NCI-H2107 (cell line): ENCODE results near the gene UBAP1.
A peak's percentile ranks its signal among the peaks of the same experiment; 100 is the strongest.
"Not testable (repeated sequence)": the region's sequence is repeated elsewhere in the genome, so short reads cannot be mapped to it uniquely, and the experiment has no call there.

Experiments
- DNase-seq: peaks from one replicate; lab custom pipeline; 2025; lab: John Stamatoyannopoulos, UW

Gene UBAP1

DNA sequence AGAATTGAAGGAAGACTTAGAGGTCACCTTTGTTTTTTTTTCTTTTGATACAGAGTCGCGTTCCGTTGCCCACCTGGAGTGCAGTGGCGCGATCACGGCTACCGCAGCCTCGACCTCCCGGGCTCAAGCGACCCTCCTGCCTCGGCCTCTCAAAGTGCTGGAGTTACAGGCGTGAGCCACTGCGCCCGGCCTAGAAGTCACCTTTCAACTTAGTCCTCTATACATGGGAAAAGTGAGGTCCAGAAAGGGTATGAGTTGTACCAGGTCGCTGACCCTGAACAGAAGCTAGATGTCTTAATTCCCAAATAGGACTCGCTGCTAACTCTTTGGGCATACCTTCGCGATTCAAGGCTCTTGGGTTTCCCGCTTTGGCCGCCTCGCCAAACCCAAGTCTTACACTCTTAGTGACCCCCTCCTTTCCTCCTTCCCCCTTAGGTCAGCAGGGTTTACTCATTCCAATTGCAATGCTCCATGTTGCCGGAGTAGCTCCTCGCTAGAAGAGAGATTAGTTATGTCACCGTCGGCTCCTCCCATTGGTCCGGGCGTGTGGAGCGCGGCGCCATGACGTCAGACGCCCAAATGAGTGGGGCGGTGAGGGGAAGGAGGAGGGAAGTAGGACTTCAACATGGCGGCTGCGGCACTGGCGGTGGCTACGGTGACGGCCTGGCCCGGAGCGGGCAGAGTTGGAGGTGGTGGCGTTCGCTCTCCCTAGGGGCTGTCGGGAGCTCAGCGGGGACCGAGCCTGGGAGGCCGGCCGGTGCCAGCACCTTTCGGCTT is at the start of gene UBAP1:
TSS of gene UBAP1 (plus strand) at position 608 of the 777 bp plus-strand sequence. CDS start 41,872 bp downstream, outside the sequence.
- DNase-seq, result peak; percentile 90

DNA sequence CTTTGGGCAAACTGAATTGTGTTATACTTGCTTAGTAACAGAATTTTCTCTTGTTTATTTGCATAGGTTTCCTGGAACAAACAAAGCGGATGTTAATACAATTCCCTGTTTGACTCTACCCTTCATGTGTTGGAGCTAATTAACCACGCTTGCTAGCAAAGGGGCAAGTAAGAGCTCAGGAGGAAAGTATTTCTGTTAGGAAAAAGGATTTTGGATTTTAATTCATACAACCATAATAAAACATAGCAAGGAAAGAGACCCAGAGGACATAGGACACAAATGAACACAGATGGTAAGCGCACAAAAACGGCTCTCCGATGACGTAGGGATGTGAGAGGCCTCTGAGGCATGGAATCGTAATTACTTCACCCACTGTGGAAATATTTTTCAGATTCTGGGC is 47.3 kb upstream of the UBAP1 start:
- no peak for DNase-seq

DNA sequence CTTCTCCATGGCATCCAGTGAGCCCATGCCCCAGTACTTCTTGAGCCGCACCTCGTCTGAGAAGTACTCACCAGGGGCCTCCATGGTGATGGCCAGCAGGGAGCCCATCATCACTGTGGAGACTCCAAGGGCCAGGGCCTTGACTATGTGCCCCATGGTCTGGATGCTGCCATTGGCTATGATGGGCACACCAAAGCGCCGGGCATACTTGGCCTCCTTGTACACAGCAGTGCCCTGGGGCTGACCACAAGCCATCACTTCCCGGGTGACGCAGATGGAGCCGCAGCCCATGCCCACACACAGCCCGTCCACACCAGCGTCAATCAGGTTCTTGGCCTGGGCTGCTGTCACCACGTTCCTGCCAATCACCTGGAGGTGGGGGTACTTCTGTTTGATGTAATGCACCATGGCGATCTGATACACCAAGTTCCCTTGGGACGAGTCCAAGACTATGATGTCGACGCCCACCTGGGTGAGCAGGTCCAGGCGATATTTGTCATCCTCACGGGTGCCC is 45.4 kb upstream of the UBAP1 start:
- DNase-seq, result no peak

- DNase-seq, result no peak
Observed at GRCh38 chr9:34134521-34134920, 44.3 kb upstream of the UBAP1 start.

DNA sequence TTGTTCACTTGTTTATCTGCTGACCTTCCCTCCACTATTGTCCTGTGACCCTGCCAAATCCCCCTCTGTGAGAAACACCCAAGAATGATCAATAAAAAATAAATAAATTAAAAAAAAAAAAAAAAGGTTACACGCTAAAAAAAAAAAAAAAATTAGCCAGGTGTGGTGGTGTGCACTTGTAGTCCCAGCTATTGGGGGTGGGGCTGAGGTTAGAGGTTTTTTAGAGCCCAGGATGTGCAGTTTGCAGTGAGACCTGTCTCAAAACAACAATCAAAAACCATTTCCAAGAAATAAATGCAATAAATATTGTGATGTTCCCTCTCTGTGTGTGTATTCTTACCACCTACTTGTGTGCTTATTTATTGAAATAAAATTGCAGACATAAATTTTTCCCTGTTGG is 40.2 kb upstream of the UBAP1 start:
- not testable (repeated sequence) for DNase-seq

- no peak for DNase-seq
Observed at GRCh38 chr9:34139477-34140146, 39.2 kb upstream of the UBAP1 start.

GRCh38 chr9:34140853-34141252 is 38.0 kb upstream of the UBAP1 start:
- DNase-seq, result no peak

DNA sequence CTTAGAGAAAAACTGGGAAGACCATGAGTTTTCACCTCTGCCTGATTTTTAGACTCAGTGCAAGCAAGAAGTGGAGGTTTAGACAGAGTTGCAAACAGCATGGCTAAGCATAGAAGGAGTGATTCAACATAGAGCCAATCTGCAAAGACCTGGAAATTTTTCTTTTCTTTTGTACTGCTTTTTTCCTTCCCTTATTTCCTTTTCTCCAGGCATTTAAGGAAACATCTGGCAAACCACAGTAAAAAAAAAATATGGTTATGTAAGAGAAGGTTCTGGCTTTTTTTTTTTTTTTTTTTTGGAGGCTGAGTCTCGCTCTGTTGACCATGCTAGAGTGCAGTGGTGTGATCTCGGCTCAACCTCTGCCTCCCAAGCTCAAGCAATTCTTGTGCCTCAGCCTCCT is 35.7 kb upstream of the UBAP1 start:
- no peak for DNase-seq

DNA sequence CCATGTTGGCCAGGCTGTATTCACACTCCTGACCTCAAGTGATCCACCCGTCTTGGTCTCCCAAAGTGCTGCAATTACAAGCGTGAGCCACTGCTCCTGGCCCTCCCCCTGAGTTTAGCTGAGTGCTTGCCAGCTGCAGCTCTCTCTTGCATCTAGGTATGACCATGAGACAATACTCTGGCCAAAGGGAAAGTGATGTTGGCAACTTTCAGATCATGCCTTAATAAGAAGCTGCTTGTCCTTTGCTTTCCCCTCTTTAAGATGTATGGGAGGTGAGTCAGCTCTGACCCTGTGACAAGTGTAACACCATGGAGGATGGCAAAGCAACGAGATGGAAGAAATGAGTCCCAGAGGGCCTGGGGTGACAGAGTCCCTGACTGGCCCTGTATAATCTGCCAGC is 33.7 kb upstream of the UBAP1 start:
- DNase-seq, result no peak

DNA sequence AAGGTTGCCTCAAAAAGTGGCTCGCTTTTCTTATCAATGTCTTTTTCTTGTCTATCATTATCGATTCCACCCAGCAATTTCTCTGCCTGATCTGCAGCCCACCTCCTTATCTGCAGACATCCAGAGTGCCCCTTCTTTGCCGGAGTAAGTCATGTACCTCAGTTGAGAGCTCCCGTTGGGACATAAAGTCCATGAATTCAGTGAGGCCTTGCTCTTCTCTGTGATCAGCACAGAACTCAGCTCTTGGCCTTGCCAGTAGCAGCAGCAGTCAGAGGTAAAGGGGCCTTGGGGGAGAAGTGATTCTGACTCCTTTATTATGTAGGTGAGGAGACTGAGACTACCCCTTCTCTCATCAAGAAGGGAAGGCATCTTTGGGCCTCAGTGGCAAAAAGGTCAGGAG is 27.4 kb upstream of the UBAP1 start:
- DNase-seq, result no peak

DNA sequence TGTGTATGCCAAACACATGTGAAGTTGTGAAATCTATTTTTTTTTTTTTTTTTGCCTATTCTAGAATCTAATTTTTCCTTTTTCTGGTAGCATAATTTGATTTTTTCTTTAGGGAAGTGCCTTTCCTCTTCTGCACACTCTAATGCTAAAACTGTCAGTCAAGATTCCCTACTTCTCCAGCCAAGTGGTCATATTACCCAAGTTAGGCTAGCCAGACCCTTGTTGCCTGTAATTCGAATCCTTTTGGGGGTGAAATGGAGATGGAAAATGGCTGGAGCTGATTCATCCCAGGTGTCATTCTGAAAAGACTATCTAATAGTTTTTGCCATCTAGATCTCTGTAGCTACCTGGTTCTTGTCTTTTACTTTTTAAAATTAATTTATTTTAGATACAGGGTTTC is 24.8 kb upstream of the UBAP1 start:
- DNase-seq, result no peak

- no peak for DNase-seq
Observed at GRCh38 chr9:34157318-34157717, 21.5 kb upstream of the UBAP1 start.

DNA sequence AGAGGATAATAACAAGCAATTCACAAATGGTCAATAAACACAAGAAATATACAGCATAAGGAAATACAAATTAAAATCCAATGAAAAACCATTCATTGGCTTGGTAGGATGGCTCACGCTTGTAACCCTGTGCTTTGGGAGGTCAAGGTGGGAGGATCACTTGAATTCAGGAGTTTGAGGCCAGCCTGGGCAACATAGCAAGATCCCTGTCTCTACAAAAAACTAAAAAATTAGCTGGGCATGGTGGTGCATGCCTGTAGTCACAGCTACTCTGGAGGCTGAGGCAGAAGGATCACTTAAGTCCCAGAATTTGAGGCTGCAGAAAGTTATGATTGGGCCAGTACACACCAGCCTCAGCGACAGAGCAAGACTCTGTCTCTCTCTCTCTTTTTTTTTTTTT is 20.9 kb upstream of the UBAP1 start:
- no peak for DNase-seq

DNA sequence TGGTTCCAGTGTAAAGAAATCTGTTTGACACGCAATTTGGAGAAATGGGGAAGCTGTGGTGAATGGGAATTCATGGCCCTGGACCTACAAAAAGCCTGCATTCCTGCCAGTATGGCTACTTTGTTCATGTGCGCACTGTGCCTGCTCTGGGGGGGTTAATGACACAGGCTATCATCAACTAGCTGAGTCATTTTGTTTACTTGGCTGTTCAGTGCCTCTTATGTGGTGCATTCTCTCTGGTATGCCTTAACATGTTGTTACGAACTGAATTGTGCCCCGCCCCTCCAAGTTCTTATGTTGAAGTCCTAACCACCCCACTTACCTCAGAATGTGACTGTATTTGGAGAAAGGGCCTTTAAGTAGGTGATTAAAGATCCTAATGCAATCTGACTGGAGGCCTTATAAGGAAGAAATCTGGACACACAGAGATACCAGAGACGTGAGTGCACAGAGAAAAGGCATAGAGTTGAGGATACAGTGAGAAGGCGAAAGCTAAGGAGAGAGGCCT is 20.4 kb upstream of the UBAP1 start:
- peak; percentile 53 for DNase-seq

DNA sequence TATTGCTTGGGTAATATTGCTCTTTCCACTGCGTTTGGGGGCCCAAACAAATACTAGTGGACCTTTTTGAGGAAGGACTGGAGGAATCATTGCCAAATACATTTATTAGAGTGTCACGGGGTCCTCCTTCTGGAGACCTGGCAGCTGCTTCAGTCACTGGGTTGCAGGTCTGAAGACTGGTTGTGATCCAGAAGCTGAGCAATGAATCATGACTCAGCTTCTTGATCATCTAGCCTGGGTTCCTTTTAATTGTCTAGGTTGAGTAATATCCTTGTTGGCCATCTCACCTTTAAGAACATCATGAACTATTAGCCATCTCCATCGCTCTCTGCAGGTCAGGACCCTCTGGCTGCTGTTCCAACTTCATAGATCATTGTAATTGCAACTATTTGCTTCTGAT is 15.4 kb upstream of the UBAP1 start:
- DNase-seq, result no peak

DNA sequence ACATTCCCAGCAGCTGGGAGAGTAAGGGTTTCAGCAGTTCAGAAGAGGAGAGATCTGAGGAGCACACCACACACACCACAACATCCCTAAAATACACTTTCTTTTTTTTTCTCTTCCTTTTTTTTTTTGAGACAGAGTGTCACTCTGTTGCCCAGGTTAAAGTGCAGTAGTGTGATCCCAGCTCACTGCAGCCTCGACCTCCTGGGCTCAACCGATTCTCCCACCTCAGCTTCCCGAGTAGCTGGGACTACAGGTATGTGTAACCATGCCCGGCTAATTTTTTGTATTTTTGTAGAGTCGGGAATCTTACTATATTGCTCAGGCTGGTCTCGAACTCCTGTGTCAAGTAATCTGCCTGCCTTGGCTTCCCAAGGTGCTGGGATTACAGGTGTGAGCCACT is 9.7 kb upstream of the UBAP1 start:
- no peak for DNase-seq

DNA sequence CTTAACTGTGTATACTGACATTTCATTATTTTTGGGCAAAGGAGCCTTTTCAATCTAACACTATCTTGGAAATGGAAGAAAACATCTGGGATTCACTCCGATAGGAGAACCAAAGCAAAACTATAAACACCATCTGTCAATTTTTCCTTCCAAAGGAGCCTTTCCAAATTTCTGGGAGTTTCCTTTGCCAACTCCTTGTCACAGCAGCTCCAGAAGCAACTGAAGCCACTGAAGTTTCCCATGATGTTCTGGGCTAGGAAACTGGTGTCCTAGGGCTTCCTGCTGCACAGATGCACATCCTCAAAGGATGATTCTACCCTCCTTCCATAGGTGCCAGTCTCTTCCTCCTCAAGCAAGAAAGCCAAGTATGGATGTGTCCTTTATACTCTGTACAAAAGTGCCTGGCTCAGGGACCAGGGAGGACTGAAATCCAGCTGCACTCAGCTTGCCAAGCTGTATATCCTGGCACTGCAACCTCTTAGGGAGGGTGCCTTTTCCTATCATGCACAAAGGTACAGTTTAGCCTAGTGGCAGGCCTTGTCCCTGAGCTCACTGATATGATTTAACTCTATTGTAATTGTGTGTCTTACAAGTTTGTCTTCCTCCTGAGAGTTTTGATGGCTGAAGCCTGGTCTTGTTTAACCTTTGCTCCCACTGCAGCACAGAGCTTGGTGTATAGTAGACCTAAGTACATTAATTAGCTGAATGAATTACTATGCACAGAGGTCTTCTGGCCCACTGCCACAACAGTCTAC is 8.4 kb upstream of the UBAP1 start:
- DNase-seq, result no peak

DNA sequence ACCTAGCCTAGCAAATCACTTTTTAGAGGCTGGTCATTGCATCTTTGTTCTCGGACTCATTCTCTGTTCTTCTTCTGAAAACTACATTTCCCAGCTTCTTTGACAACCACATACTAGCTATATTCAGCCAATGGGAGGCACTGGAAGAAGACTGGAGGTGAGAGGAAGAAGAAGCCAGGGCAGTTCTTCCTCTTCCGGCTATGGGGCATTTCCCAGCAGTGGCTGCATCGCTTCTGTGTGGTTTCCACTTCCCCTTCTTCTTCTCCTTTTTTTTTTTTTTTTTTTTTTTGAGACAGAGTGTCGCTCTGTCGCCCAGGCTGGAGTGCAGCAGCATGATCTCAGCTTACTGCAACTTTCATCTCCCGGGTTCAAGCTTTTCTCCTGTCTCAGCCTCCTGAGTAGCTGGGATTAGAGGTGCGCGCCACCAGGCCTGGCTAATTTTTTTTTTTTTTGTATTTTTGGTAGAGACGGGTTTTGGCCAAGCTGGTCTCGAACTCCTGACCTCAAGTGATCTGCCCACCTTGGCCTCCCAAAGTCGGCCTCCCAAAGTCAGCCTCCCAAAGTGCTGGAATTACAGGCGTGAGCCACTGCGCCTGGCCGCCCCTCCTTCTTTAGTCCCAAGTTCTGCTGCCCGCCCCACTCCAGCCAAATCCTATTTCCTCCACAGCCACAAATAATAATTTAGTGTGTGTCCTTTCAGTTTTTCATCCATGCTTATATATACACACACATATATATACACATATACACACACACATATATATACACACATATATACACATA is 6.9 kb upstream of the UBAP1 start:
- DNase-seq, result no peak

DNA sequence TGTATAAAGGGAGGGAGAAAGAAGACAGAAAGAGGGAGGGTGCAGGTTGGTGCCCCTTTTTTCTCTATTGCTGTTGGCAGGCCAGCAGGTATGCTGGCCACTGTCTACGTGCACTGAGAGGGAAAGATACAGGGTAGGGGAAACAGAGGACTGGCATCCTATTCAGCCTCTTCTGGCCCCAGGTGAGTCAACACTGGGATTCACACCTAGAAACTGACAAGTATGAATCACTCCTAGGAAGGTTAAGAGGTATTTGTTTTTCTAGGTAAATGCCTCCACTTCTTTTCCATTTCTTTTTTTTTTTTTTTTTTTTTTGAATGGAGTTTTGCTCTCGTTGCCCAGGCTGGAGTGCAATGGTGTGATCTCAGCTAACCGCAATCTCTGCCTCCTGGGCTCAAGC is 2.8 kb upstream of the UBAP1 start:
- no peak for DNase-seq

DNA sequence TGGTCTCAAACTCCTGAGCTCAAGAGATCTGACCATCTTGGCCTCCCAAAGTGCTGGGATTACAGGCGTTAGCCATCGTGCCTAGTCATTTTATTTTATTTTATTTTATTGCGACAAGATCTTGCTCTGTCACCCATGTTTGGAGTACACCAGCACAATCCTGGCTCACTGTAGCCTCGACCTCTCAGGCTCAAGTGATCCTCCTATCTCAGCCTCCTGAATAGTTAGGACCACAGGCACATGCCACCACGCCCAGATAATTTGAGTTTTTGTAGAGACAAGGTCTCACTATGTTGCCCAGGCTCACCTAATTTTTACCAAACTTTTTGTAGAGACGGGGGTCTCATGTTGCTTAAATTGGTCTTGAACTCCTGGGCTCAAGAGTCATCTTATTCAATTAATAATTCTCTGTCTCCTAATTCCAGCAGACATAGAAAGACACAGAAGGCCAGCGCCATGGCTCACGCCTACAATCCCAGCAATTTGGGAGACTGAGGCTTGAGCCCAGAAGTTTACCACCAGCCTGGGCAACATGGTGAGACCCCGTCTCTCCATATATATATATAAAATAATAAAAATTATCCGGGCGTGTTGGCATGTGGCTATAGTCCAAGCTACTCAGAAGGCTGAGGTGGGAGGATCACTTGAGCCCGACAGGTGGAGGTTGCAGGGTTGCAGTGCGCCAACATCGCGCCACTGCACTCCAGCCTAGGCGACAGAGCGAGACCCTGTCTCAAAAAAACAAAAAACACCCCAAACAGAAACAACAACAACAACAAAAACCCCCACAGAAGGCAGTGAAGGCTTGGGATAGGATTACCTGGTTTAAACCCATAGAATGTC is 1.0 kb upstream of the UBAP1 start:
- no peak for DNase-seq
